SK-N-MC (cell line): Measurements from ENCODE around the gene FILIP1L.
"Not testable (repeated sequence)": the region's sequence is repeated elsewhere in the genome, so short reads cannot be mapped to it uniquely, and the experiment has no call there.

Experiments
- DNase-seq: peaks from one replicate; pipeline ENCODE4 v3.0.0-alpha.2; 2011; ENCODE audit warnings: low read depth, low spot score
- H3K27ac ChIP-seq: fragments of 200-600 bp; sonication (generic); 2 replicates; pipeline ENCODE4 v1.5.1; 2016; ENCODE audit warnings: mixed run types
- H3K36me3 ChIP-seq: fragments of 200-600 bp; sonication (generic); 2 replicates; pipeline ENCODE4 v1.6.1; 2017; ENCODE audit warnings: antibody characterized with exemption, low read length, mixed read lengths; ENCODE audit not compliant: insufficient read depth
- H3K4me3 ChIP-seq: fragments of 200-600 bp; sonication (generic); 2 replicates; pipeline ENCODE4 v1.5.1; 2016
- H3K9ac ChIP-seq: fragments of 200-600 bp; sonication (generic); 2 replicates; pipeline ENCODE4 v1.8.0; 2017; ENCODE audit warnings: mixed run types, mixed read lengths; ENCODE audit not compliant: insufficient read length
- H3K9me3 ChIP-seq: fragments of 200-600 bp; sonication (generic); 2 replicates; pipeline ENCODE4 v1.6.1; 2017; ENCODE audit warnings: low read depth, mild to moderate bottlenecking, antibody characterized with exemption, low read length, moderate library complexity, mixed read lengths
- EZH2 ChIP-seq: fragments of 200-600 bp; sonication (generic); IDR thresholded peaks from one replicate; pipeline ENCODE4 v1.6.1; 2017; ENCODE audit warnings: antibody characterized with exemption
- FOXP2 ChIP-seq: optimal IDR thresholded peaks from 2 replicates; pipeline ENCODE3; 2011; ENCODE audit warnings: mild to moderate bottlenecking, moderate library complexity; ENCODE audit not compliant: insufficient read depth; ENCODE audit errors: extremely low read length, control extremely low read depth
- POLR2AphosphoS5 ChIP-seq: IDR thresholded peaks from 2 replicates; pipeline ENCODE4 v1.6.1; 2012; ENCODE audit warnings: mild to moderate bottlenecking, low read depth, low read length, borderline replicate concordance

The FILIP1L gene

GRCh38 chr3:100068826-100069225, 45.5 kb downstream of the FILIP1L start:
- Histone ChIP-seq H3K9ac (no peak overlapping the region), H3K4me3 (peak overlapping the region; percentile 21; the same call in 1 of the 2 replicates), H3K36me3 (no peaks in the 10 kb centered on the region), H3K9me3 (no peaks in the 10 kb centered on the region), H3K27ac (no peak overlapping the region)
- no peak for TF ChIP-seq FOXP2
- no peak for TF ChIP-seq POLR2AphosphoS5
- no peak for TF ChIP-seq EZH2
- peak; percentile 34 for DNase-seq

DNA sequence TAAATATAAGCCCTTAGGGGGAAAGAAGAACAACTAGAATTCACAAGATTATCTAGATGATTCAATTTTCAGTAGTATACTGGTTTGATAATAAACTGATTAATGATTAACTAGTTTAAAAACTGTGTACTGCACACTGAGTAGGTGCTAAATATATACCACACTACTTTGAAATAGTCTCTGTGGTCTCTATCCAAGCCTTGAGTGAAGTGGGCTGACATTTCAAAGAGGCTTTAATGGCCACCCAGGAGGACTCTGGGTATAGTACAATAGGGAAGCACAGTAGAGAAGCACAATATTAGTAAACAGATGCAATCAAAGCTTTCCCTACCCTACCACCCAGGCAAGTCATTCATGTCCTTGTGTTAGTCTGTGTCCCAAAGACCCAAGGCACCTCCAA, 46.7 kb downstream of the FILIP1L start:
- no peak for DNase-seq
- Histone ChIP-seq H3K9me3 (no peaks in the 10 kb centered on the region), H3K9ac (no peak overlapping the region), H3K36me3 (no peaks in the 10 kb centered on the region), H3K4me3 (no peak overlapping the region), H3K27ac (no peak overlapping the region)
- TF ChIP-seq POLR2AphosphoS5, result no peak
- TF ChIP-seq EZH2, result no peak

GRCh38 chr3:100063929-100064461, 50.3 kb downstream of the FILIP1L start:
- H3K4me3 ChIP-seq, result no peak overlapping the region
- no peaks in the 10 kb centered on the region for H3K9me3 ChIP-seq
- no peak overlapping the region for H3K27ac ChIP-seq
- H3K9ac ChIP-seq, result no peak overlapping the region
- TF ChIP-seq FOXP2 (no peak), POLR2AphosphoS5 (no peak)
- no peak for DNase-seq
- no peaks in the 10 kb centered on the region for H3K36me3 ChIP-seq

DNA sequence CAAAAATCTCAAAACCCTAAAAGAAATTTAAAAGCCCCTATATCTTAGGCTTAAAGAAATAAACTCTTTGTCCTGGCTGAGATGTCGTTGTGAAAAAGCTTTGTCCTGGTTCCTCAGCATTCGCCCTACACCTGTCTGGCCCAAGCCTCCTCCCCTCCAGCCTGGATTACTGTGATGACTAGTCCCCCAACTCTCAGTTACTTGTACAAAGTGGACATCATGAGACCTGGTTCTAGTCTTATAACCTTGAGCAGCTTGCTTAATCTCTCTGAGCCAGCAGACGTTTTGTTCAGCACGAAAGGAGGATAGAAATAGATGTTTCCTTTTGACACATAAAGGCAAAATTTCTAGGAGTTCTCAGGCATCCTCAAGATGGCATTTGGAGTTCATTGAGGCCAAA, 51.6 kb downstream of the FILIP1L start:
- TF ChIP-seq EZH2, result no peak
- TF ChIP-seq POLR2AphosphoS5, result no peak
- no peak for TF ChIP-seq FOXP2
- Histone ChIP-seq H3K9me3 (no peaks in the 10 kb centered on the region), H3K9ac (no peak overlapping the region), H3K36me3 (no peaks in the 10 kb centered on the region), H3K4me3 (no peak overlapping the region), H3K27ac (no peak overlapping the region)
- no peak for DNase-seq

DNA sequence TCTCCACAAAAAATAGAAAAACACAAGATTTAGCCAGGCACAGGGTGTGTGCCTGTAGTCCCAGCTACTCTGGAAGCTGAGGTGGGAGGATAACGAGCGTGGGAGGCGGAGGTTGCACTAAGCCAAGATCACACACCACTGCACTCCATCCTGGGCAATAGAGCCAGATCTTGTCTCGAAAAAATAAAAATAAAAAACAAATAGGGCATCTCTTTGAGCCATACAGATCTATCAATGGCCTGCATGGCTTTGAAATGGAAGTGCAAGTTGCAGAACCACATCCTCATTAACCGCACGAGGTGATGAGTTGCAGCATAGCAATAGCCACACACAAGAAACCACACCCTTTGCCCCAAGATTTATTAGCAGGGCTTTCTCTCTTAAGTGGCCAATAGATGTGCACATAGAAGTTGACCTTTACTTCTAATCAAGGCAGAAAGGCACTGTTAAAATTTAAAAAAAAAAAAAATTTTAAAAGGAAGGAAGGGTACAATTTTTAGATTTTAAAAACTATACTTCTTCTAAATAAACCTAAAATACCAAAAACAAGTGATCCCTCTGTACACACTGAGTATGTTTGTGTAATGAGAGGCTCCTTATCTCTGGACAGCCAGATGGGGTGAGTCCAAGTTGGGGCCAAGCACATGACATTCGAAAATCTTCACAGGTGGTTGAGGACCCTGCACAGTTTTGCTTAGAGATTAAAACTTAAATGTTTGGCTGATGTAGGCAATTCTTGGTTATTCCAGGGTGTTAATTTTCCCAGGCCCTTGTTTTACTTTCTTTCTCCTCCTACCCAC, 53.4 kb downstream of the FILIP1L start:
- no peak overlapping the region for H3K4me3 ChIP-seq
- H3K9ac ChIP-seq, result no peak overlapping the region
- no peaks in the 10 kb centered on the region for H3K36me3 ChIP-seq
- DNase-seq, result no peak
- TF ChIP-seq FOXP2, result no peak
- TF ChIP-seq EZH2, result no peak
- no peak for TF ChIP-seq POLR2AphosphoS5
- no peak overlapping the region for H3K27ac ChIP-seq
- no peaks in the 10 kb centered on the region for H3K9me3 ChIP-seq

- no peak overlapping the region for H3K9ac ChIP-seq
- TF ChIP-seq POLR2AphosphoS5, result no peak
Measured at GRCh38 chr3:100059472-100059871, 54.8 kb downstream of the FILIP1L start.

DNA sequence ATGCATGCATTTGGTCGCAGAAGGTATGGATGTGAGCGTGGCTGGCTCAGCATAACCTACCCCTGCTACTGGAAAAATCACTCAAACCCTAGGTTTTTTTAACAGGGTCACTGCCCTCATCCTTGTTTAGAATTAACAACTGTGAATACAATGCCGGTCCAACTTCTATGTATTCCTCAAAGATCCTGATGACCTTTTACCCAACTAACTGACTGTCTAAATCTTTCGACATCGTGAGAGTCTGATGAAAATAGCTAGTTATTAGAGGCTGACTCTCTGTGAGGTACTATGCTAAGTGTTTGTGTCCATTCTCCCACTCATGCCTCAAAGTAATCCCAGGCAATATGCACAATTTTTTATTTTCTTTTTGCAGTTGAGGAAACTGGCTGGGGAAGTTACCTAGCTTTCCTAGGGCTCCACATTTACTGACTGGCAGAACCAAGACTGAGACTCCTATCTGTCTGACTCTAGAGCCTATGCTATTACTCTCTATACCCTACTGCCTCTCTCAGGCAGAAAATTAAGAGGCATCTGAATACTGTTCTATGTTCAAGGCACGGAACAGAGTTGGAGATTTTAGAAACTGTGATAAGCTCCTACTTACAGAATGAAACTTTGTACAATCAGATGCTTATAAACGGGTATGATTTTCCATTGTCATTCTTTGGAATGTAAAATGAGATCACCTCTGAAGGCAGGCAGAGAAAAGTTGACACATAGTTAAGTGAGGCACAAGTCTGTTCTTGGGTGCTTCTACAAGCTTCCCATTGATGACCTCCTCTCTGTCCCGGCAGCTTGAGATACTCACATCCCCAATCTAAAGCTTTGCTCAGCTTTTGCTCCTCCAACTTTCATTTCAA, 56.4 kb downstream of the FILIP1L start:
- H3K9me3 ChIP-seq, result no peaks in the 10 kb centered on the region
- no peak for DNase-seq
- TF ChIP-seq POLR2AphosphoS5 (no peak), EZH2 (no peak), FOXP2 (no peak)
- H3K27ac ChIP-seq, result no peak overlapping the region
- H3K4me3 ChIP-seq, result no peak overlapping the region
- no peaks in the 10 kb centered on the region for H3K36me3 ChIP-seq
- no peak overlapping the region for H3K9ac ChIP-seq

More at GRCh38 chr3:100059472-100059871, 54.8 kb downstream of the FILIP1L start:
- DNase-seq, result no peak
- Histone ChIP-seq H3K36me3 (no peaks in the 10 kb centered on the region), H3K9me3 (no peaks in the 10 kb centered on the region), H3K4me3 (no peak overlapping the region), H3K27ac (no peak overlapping the region)

DNA sequence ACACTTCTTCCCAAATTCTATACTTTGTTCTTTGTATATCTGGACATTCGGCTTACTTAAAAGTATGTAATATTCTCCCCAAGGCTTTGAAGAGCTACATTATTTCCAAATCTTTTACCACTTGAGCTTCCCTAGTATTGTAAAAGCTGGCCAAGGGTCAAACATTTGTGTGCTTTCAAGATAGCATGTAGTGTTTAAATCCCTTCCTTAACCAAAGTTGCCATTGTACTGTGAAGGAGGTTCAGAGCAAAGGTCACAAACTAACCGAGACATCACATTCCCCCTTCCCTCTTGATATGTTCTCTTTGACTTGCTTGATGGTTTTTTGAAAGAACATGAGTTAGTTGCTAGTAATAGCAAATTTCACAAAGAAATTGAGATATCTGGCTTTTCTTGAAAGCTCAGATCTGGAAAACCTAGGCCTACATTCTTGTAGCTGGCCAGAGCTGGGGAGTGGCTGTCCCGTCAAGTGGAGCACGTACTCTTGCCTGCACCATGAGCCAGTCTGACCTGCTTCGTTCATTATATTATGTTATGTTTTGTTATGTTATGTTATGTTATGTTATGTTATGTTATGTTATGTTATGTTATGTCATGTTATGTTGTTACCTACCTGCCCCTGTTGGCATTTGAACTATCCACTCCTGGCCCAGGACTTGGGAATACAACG, 60.2 kb downstream of the FILIP1L start:
- no peak for DNase-seq
- H3K36me3 ChIP-seq, result no peaks in the 10 kb centered on the region
- no peak overlapping the region for H3K27ac ChIP-seq
- H3K4me3 ChIP-seq, result no peak overlapping the region
- no peak for TF ChIP-seq FOXP2
- no peak for TF ChIP-seq EZH2
- TF ChIP-seq POLR2AphosphoS5, result no peak
- H3K9ac ChIP-seq, result no peak overlapping the region
- no peaks in the 10 kb centered on the region for H3K9me3 ChIP-seq

GRCh38 chr3:100051513-100051912, 62.8 kb downstream of the FILIP1L start:
- not testable (repeated sequence) for H3K9ac ChIP-seq, H3K4me3 ChIP-seq, DNase-seq, H3K36me3 ChIP-seq, H3K27ac ChIP-seq, H3K9me3 ChIP-seq
